ENCODE results near the gene RNF146.

- TF ChIP-seq, protein P1, sequence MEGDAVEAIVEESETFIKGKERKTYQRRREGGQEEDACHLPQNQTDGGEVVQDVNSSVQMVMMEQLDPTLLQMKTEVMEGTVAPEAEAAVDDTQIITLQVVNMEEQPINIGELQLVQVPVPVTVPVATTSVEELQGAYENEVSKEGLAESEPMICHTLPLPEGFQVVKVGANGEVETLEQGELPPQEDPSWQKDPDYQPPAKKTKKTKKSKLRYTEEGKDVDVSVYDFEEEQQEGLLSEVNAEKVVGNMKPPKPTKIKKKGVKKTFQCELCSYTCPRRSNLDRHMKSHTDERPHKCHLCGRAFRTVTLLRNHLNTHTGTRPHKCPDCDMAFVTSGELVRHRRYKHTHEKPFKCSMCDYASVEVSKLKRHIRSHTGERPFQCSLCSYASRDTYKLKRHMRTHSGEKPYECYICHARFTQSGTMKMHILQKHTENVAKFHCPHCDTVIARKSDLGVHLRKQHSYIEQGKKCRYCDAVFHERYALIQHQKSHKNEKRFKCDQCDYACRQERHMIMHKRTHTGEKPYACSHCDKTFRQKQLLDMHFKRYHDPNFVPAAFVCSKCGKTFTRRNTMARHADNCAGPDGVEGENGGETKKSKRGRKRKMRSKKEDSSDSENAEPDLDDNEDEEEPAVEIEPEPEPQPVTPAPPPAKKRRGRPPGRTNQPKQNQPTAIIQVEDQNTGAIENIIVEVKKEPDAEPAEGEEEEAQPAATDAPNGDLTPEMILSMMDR (IDR thresholded peaks at IDR 0.05; ENCODE audit: poor library complexity), result no peak
- no peak for TF ChIP-seq EZH2 (IDR thresholded peaks at IDR 0.05; ENCODE audit: borderline replicate concordance)
- no peak for TF ChIP-seq EZH2phosphoT487 (IDR thresholded peaks at IDR 0.05; ENCODE audit: low read depth, severe bottlenecking, unreplicated experiment)
Measured at GRCh38 chr6:127291495-127291894, 24.8 kb downstream of the RNF146 start.
